HG02943 (cell line): ENCODE results near the gene TEN1.

Experiments
- ATAC-seq: cut with Tn5 transposase; IDR thresholded peaks from one replicate; pipeline ENCODE4 v1.9.1; 2021; ENCODE audit warnings: mild to moderate bottlenecking, low read depth, moderate library complexity; ENCODE audit not compliant: unreplicated experiment

TEN1 gene

DNA sequence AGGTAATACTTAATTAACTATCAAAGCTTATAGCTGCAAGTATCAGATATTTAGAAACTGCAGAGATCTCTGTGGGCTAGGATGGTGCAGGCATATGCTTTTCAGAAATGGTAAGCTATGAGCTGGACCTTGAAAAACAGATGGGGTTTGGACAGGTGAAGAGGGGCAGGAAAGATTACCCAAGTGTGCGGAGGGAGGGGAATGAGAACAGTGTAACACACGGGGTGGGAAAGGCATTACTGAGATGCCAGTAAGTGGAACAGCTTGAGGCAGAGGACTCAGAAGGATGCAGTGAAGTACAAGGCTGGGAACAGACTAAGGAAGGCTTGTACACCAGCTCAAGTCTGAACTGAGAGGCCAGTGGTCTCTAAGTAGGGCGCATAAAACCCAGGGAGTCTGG lies 70.2 kb downstream of the TEN1 start:
- no peak for ATAC-seq

DNA sequence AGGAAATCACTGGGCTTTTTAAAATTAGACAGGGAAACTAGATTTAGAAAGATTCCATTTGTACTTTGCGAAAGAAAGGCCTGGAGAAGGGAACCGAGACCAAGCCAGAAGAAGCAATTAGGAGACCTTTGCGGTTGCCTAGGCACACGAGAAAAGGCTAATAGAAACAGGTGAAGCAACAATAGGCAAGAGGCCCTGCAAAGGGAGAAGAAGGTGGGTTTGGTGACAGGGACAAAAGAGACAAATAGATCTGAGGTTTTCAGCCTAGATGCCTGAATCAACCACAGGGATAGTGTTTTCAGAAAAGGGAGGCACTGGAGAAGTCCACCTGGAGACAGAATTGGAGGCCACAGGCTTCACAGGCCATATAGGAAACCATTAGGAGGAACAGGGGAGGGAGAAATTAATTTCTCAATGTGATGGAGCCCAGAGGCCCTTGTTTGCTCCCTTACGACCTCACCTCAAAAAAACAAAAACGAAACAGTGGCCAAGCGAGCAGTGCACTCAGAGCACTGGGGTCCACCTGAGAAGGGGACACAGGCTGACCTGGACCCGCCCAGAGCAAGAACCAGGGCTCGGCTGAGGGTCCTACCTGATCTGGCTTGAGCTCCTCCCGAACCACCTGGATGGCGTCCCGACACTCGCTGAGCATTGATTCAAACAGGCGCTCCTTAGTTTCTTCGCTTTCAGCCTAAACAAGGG lies 70.9 kb downstream of the TEN1 start:
- no peak for ATAC-seq
